ENCODE results near the gene GCGR.

GCGR gene

DNA sequence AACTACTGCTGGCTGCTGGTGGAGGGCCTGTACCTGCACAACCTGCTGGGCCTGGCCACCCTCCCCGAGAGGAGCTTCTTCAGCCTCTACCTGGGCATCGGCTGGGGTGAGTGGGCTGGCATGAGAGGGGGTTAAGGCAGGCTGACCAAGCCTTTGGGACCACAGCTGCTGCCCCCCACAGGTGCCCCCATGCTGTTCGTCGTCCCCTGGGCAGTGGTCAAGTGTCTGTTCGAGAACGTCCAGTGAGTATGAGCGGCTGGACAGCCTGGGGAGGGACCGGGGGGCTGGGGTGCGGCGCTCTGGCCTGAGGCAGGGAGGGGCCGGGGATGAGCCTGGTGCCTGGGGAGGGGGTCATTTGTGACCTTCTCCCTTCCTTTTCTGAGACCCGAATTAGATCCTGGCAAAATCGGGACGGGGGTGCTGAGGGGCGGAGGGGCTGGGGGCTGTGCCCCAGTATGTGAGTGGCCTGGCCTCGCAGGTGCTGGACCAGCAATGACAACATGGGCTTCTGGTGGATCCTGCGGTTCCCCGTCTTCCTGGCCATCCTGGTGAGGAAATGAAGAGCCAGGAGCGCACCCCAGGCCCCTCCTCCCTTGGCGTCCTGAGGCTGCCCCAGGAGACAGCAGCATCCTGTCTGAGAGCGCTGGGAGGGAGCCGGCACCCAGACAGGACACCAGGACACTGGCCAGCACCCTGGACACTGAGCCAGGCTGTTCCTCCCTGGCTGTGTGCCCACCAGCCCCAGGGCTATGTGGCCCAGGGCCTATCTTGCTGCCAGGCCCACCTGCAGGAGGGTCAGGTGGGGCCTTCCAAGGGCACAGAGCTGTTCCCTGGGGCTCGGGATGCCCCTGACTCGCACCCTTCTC, 8.0 kb downstream of the GCGR start:
- DNase-seq (ENCODE audit: low read depth in 2 of 2): no peak

GRCh38 chr17:81812571-81813370, 8.8 kb downstream of the GCGR start:
- no peak for DNase-seq (ENCODE audit: low read depth in 2 of 2)

GRCh38 chr17:81813371-81813684, 9.4 kb downstream of the GCGR start:
- DNase-seq (ENCODE audit: low read depth in 2 of 2): no peak

- DNase-seq (ENCODE audit: low read depth in 2 of 2): no peak
Observed at GRCh38 chr17:81813861-81814683, 10.1 kb downstream of the GCGR start.

- no peak for DNase-seq (ENCODE audit: low read depth in 2 of 2)
Observed at GRCh38 chr17:81814748-81815645, 11.0 kb downstream of the GCGR start.

- DNase-seq (ENCODE audit: low read depth in 2 of 2): no peak
Observed at GRCh38 chr17:81815646-81815986, 11.7 kb downstream of the GCGR start.

DNA sequence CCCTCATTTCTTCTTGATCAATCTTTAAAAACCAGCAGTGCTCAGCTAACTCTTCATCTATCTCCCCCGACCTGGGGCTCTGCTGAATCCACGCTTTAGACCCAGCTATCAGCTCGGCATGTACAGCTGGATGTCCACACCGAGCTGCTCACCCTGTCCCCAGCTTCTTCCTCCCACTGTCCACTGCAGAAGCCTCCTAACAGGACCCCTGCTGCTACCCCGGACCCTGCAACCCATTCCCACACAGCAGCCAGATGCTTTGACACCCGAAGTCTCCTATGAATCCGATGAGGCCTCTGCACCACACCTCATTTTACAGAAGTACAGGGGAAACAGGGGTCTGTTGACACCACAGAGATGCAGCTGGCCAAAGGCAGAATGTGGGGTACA, 13.8 kb downstream of the GCGR start:
- no peak for DNase-seq (ENCODE audit: low read depth in 2 of 2)

DNA sequence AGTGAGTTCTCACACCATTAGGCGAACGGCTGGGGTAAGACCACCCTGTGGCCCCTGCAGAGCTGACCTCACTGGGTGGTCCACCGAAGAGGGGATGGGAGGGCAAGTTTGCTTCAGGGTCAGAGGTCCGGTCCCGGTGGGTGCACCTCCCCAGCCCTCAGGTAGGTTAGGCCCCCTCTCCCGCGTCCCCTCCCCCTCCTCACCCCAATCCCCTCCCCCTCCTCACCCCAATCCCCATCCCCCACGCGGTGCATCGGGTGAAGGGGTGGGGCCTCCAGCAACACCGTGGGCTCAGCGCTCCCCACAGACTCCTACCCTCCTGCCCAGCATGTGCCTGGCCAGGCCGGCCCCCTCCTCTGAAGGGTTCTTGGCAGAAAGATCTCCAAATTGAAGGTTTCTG, 15.8 kb downstream of the GCGR start:
- no peak for DNase-seq (ENCODE audit: low read depth in 2 of 2)

GRCh38 chr17:81821147-81821546, 17.2 kb downstream of the GCGR start:
- no peak for DNase-seq (ENCODE audit: low read depth in 2 of 2)

- DNase-seq (ENCODE audit: low read depth in 2 of 2): no peak
Observed at GRCh38 chr17:81821603-81822311, 17.8 kb downstream of the GCGR start.

GRCh38 chr17:81822312-81822637, 18.3 kb downstream of the GCGR start:
- DNase-seq (ENCODE audit: low read depth in 2 of 2): no peak

DNA sequence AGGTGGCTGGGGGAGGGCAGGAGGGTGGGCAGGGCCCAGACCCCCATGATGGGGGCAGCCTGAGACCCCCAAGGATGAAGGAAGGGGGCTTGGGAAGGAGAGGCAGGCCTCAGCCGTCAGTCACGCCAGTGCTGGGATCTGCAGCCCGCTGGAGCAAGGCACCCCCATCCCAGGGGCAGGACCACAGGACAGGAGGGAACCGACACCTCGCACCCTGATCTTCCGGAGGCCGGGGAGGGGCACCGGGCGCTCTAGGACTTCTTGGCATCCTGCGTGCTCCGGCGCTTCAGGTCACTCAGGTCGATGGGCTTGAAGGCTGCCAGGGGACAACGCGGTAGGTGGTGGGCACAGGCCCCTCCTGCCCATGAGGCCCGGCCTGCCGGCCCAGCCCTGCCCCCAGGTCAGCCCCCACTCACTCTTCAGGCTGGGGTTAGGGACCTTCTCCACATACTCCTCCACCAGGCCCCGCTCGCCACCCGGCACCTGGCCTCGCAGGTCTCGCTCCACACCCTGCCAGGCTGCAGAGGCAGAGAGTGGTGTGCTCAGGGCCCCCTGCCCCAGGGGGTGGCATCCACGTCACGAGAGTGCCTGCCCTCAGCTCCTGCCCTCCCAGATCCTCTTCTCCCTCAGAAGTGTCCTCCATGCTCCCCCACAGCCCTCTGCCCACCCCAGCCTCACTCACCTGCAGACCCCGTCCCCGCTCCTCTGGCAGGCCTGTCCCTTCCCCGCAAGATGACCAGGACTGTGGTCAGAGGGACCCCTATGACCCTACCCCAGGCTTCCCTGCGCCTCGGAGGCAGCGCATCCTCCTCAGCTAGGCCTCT, 19.3 kb downstream of the GCGR start:
- no peak for DNase-seq (ENCODE audit: low read depth in 2 of 2)

- no peak for DNase-seq (ENCODE audit: low read depth in 2 of 2)
Observed at GRCh38 chr17:81823820-81824550, 20.0 kb downstream of the GCGR start.

DNA sequence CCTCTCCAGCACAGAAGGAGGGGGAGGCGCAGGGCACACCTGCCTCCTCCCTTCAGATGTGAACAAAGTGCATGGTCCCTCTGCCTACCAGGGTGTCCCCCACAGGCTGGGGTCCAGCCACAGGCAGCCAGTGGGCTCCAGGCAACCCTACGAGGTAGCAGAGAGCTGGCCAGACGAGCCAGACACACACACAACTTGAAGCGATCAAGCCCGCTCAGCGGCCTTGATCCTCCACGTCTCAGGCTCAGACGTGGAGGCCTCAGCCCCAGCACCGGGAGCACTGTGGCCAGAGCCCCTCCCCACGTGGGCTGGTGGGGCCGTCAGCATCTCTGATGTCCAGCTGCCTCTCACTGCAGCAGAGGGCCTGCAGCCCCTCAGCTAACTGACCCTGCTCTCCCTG, 20.6 kb downstream of the GCGR start:
- DNase-seq (ENCODE audit: low read depth in 2 of 2): no peak

GRCh38 chr17:81825841-81826466, 22.0 kb downstream of the GCGR start:
- no peak for DNase-seq (ENCODE audit: low read depth in 2 of 2)

DNA sequence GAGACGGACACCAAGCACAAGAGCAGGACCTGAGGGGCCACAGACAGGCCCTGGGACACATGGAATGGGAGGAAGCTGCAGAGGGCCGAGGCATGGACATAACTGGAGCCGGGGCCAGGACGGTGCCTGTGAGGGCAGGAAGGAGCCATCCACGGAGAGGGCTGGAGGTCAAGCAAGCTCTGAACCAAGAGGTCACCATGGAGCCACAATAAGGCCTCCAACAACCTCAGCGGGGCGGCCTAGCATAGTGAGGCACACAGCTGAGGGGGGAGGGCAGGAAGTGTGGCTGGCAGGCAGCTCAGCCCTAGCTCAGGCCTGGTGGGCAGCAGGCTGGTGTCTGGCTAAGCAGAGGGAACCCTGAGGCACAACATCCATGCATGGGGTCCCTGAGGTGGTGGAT, 24.7 kb downstream of the GCGR start:
- no peak for DNase-seq (ENCODE audit: low read depth in 2 of 2)

DNA sequence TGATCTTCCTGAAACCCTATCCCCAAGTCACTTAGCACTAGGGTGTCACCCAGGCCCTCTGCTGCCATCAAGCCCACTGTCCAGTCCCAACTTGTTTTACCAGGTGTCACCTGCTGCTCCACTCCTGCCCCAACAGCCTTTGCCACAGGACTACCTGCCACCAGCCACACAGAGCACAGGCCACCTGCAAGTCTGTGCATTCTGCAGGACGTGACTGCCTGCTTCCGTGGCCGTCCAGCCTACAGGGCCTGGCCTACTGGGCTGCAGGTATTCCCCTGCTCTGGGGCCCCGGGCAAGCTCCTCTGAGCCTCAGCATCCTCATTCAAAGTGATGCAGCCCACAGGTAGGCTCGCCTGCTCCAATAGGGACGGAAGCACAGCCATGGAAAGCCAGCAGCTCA, 25.9 kb downstream of the GCGR start:
- no peak for DNase-seq (ENCODE audit: low read depth in 2 of 2)

DNA sequence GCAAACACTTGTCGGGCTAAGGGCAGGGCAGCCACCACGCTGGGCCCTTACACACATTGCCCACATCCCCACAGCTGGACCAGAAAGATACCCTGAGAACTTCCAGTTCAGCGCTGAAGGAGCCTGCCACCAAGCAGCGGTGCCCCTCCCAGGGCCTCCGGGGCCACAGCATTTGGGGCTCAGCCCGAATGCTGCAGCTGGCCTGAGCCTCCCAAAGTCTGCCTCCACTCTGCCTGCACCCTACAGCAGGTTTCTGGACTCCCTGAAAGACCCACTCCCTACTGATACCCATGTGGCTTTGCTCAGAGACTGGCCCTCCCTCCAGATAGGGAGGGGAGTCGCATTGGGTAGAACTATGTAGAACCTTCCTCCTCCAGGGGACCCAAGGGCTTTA, 27.6 kb downstream of the GCGR start:
- DNase-seq (ENCODE audit: low read depth in 2 of 2): no peak

Data from stimulated activated CD8-positive, alpha-beta memory T cell treated with anti-CD3 and anti-CD28 coated beads, Interleukin-7, amount 100 ng/mL, for 1 hour (primary cell).